Measurements from ENCODE around the gene RPL5.

Gene RPL5

GRCh38 chr1:92820024-92820423 is 11.8 kb upstream of the RPL5 start:
- DNase-seq (ENCODE audit: low read depth in 2 of 2): no peak

GRCh38 chr1:92820551-92820950 is 11.3 kb upstream of the RPL5 start:
- DNase-seq (ENCODE audit: low read depth in 2 of 2): no peak

- DNase-seq (ENCODE audit: low read depth in 2 of 2): no peak
These were observed 9.0 kb upstream of the RPL5 start for GRCh38 chr1:92822879-92823278.

GRCh38 chr1:92826792-92827191 is 5.0 kb upstream of the RPL5 start:
- no peak for DNase-seq (ENCODE audit: low read depth in 2 of 2)

- no peak for DNase-seq (ENCODE audit: low read depth in 2 of 2)
These were observed 475 bp upstream of the RPL5 start for GRCh38 chr1:92831368-92831761.

GRCh38 chr1:92832537-92833114 is 786 bp downstream of the RPL5 start:
- no peak for DNase-seq (ENCODE audit: low read depth in 2 of 2)

- no peak for DNase-seq (ENCODE audit: low read depth in 2 of 2)
These were observed 2.0 kb downstream of the RPL5 start for GRCh38 chr1:92833840-92834239.

GRCh38 chr1:92834617-92835016 is 2.8 kb downstream of the RPL5 start:
- no peak for DNase-seq (ENCODE audit: low read depth in 2 of 2)

- DNase-seq (ENCODE audit: low read depth in 2 of 2): no peak
These were observed 5.2 kb downstream of the RPL5 start for GRCh38 chr1:92837062-92837461.

- no peak for DNase-seq (ENCODE audit: low read depth in 2 of 2)
These were observed 6.7 kb downstream of the RPL5 start for GRCh38 chr1:92838519-92838918.

GRCh38 chr1:92839442-92839841 is 7.6 kb downstream of the RPL5 start:
- no peak for DNase-seq (ENCODE audit: low read depth in 2 of 2)

GRCh38 chr1:92840600-92840999 is 8.8 kb downstream of the RPL5 start:
- DNase-seq (ENCODE audit: low read depth in 2 of 2): no peak

- DNase-seq (ENCODE audit: low read depth in 2 of 2): no peak
These were observed 10.5 kb downstream of the RPL5 start for GRCh38 chr1:92842082-92843045.

- no peak for DNase-seq (ENCODE audit: low read depth in 2 of 2)
These were observed 11.2 kb downstream of the RPL5 start for GRCh38 chr1:92843046-92843423.

- no peak for DNase-seq (ENCODE audit: low read depth in 2 of 2)
These were observed 11.9 kb downstream of the RPL5 start for GRCh38 chr1:92843429-92844352.

GRCh38 chr1:92844439-92844838 is 12.6 kb downstream of the RPL5 start:
- no peak for DNase-seq (ENCODE audit: low read depth in 2 of 2)

- DNase-seq (ENCODE audit: low read depth in 2 of 2): no peak
These were observed 14.1 kb downstream of the RPL5 start for GRCh38 chr1:92845908-92846307.

GRCh38 chr1:92848201-92848600 is 16.4 kb downstream of the RPL5 start:
- DNase-seq (ENCODE audit: low read depth in 2 of 2): no peak

- DNase-seq (ENCODE audit: low read depth in 2 of 2): no peak
These were observed 18.2 kb downstream of the RPL5 start for GRCh38 chr1:92850019-92850418.

- DNase-seq (ENCODE audit: low read depth in 2 of 2): no peak
These were observed 19.9 kb downstream of the RPL5 start for GRCh38 chr1:92851729-92852128.

- no peak for DNase-seq (ENCODE audit: low read depth in 2 of 2)
These were observed 21.5 kb downstream of the RPL5 start for GRCh38 chr1:92853299-92853698.

GRCh38 chr1:92854101-92854785 is 22.4 kb downstream of the RPL5 start:
- no peak for DNase-seq (ENCODE audit: low read depth in 2 of 2)

Data from stimulated activated CD4-positive, alpha-beta T cell treated with anti-CD3 and anti-CD28 coated beads, Interleukin-1b, Interleukin-23, amount 100 ng/mL, for 4 hours (primary cell).